GM21528 (cell line): ENCODE measurements around the gene PGBD5.

ENCODE experiments used
- ATAC-seq: cut with Tn5 transposase; IDR thresholded peaks from one replicate; pipeline ENCODE4 v1.9.1; 2021; ENCODE audit warnings: mild to moderate bottlenecking, moderate library complexity; ENCODE audit not compliant: unreplicated experiment, low FRiP score

Gene PGBD5

DNA sequence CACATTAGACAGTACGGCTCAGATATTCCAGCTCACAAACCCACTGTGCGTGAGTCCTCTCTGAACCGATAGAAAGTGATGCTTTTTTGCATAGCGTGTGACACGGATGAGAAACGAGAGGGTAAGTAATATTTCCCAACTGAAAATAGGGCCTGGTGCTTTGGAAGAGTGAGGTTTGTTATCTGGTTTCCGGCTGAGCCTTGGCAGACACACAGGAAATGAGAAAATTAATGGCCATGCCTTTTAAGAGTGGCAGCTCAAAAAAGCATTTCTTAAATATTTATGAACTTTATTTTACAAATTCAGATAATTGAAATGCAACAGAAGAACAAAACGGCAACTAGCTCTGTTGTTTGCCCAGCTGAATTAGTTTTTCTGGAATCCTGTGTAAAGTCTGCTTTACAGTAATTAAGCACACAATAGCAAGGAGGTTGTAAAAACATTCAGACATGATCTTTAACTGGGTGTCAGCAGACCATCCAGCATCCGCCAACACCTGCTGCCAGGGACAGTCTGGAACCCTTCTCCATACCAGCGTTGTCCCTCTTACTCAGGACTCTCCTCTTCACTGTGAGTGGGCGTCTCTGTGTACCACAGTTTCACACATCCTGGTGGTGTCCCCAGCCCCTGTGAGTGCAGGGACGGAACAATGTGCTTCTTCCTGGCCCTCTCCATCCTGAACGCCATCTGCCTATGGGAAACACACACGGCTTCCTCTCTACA lies 155.4 kb downstream of the PGBD5 start:
- ATAC-seq = peak; percentile 62

DNA sequence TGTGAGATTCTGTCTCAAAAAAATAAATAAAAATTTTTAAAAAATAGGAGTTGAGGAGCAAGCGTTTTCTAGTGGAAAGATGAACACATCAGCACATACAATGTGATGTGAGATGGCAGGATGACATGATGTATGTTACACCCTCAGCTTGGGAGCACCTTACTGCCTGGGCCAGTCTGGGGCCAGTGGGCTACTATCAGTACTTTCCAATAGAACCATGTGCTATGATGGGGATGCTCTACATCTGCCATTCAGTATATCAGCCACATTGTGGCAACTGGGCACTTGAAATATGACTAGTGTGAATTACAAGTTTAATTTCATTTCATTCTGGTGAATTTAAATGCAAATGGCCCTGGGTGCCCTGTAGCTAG lies 156.0 kb downstream of the PGBD5 start:
- peak; percentile 17 for ATAC-seq

DNA sequence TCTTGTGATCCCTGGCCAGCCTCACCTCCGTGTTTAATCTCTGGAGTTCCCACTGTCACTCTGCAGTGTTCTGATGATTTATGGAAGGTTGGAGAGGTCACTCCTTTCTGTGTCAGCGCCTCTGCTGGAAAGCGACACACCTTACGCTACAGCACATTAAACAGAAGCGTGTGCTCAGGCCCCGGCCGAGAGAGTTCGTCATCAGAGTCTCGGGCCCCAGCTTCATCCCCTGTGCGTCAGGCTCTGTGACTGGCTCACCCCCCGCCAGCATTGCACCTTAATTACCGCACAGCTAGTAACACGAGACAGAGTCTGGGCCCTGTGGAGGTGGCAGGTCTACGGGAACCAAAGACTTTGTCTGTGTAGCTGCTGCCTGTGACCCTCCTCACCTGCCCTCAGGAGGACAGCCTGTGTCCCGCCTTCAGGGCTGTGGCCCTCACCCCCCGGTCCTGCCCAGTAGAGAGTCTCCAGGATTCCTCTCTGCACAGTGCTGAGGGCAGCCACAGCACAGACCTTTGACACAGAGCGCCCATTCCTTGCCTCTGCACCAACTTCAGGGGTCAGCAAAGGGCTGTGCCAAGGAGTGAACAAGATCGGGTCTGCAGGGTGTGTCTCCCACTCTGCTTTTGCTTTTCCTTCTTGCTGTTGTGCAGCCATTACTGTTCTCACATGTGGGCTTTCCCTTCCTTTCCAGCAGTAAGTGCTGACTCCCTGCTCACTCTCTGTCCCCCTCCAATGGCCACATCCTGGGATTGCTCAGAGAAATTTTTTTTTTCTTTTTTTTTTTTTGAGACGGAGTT lies 157.6 kb downstream of the PGBD5 start:
- ATAC-seq = no peak

DNA sequence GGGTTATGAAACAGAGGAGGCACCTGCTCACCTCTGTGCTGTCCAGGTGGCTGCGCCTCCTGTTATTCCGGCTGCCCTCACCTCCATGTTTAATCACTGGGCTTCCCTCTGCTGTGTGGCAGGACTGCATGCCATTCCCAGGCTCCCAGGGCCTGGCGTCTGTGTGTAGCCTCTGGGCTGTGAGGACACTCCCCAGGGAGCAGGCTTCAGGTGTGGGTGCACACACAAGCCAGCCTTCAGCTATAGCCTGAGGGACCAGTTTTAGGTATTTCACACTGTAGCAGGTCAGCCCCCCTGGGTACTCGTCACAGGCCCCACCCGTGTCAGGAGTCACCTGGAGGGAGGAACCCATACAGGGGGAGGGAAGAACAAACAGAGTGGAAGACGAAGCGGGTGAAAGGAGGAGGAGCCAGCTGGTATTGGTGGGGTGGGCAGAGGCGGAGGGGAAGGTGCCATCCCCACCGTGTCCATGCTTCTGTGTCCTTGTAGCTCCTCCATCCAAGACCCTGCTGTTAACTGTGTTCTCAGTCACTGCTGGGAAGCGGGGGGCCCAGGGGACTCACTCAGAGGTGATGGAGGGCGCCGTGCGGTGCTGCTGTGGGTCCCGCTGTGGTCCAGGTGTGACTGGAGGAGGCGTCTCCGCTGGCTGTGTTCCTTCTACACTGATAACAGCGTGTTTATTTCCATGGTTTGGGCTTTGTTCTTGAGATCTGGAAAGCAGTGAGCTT lies 158.6 kb downstream of the PGBD5 start:
- no peak for ATAC-seq

DNA sequence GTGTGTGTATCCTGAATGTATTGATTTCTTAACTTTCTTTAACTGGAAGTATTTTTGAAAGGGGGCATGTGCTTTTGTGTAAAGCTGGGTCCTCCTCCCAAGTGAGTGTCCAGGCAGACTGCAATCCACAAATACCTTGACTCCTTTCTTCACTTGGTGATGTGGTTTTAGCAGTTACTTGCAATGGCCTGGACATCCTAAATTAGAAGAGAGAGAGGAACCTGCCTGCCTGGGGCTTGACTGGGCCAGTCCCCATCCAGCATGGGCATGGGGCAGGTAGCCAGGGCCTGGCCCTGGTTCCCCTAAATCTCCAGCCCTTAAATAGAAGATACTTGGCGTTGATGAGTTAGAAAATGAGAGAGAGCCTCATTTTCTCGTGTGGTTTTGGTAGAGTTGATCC lies 159.7 kb downstream of the PGBD5 start:
- no peak for ATAC-seq

DNA sequence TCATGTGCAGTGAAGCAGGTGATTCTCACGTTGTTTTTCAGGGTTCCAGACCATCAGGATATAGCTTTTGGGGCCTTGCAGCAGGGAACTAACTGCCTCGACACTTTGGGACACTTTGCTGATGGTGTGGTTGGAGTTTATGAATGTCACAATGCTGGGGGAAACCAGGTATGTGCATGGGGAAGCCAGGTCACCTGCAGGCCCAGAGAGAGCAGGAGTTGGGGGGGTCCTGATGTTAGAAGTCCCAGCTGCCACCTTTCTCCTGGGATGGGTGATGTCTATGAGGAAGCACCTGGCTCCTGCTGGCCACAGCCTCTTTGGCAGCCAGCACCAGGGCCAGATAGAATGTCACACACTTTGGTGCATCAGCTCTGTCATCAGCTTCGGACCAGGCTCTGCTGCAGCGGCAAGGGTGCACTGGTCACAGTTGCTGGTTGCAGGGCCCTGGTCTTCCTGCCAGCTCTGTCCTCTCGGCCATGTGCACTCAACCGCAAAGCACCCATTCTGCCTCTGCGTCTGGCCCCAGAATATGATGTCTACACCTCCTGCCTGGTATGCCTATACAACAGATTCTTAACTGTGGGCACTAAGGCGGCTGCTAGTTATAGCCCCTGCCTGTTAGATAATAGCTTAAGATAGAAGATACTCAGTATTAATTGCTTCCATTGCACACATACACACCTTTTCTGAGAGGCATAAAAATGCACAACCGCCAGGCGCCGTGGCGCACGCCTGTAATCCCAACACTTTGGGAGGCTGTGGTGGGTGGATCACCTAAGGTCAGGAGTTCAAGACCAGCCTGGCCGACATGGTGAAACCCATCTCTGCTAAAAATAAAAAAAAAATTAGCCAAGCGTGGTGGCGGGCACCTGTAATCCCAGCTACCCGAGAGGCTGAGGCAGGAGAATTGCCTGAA lies 160.7 kb downstream of the PGBD5 start:
- no peak for ATAC-seq
